GM10248 (cell line): Measurements from ENCODE around the gene MTF2.
"Not testable (repeated sequence)": the region's sequence is repeated elsewhere in the genome, so short reads cannot be mapped to it uniquely, and the experiment has no call there.

Source experiments
- CTCF ChIA-PET: fragments of 300-600 bp; sonication (Branson Sonifier 250); formaldehyde crosslinking; extraction: SDS; loops from one replicate; lab custom pipeline; 2021; ENCODE audit warnings: antibody characterized with exemption; lab: Yijun Ruan, JAX
- POLR2A ChIA-PET: fragments of 350-650 bp; sonication (Branson Sonifier 250); formaldehyde crosslinking; extraction: SDS; loops from one replicate; lab custom pipeline; 2020; ENCODE audit warnings: antibody characterized with exemption; lab: Yijun Ruan, JAX
- DNase-seq: peaks from one replicate; pipeline ENCODE4 v3.0.0; 2012; ENCODE audit errors: extremely low spot score
- TF ChIP-seq, protein P1 (sequence below): IDR thresholded peaks from 2 replicates; pipeline ENCODE4 v1.5.1; 2012; ENCODE audit warnings: mild to moderate bottlenecking, low read depth; ENCODE audit errors: extremely low read depth, missing control alignments, control extremely low read depth

MTF2 gene

DNA sequence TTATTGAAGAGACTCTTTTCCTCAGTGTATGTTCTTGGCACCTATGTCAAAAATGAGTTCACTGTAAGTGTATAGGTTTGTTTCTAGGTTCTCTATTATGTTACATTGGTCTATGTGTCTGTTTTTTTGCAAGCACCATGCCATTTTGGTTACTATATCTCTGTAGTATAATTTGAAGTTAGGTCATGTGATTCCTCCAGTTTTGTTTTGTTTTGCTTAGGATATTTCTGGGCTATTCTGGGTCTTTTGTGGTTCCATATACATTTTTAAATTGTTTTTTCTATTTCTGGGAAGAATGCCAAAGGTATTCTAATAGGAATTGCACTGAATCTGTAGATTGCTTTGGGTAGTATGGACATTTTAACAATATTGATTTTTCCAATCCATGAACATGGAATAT is 87.9 kb downstream of the MTF2 start:
- DNase-seq, result no peak
- ChIA-PET POLR2A (no interaction called here), CTCF (no interaction called here)
- TF ChIP-seq, protein P1, sequence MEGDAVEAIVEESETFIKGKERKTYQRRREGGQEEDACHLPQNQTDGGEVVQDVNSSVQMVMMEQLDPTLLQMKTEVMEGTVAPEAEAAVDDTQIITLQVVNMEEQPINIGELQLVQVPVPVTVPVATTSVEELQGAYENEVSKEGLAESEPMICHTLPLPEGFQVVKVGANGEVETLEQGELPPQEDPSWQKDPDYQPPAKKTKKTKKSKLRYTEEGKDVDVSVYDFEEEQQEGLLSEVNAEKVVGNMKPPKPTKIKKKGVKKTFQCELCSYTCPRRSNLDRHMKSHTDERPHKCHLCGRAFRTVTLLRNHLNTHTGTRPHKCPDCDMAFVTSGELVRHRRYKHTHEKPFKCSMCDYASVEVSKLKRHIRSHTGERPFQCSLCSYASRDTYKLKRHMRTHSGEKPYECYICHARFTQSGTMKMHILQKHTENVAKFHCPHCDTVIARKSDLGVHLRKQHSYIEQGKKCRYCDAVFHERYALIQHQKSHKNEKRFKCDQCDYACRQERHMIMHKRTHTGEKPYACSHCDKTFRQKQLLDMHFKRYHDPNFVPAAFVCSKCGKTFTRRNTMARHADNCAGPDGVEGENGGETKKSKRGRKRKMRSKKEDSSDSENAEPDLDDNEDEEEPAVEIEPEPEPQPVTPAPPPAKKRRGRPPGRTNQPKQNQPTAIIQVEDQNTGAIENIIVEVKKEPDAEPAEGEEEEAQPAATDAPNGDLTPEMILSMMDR, result no peak

DNA sequence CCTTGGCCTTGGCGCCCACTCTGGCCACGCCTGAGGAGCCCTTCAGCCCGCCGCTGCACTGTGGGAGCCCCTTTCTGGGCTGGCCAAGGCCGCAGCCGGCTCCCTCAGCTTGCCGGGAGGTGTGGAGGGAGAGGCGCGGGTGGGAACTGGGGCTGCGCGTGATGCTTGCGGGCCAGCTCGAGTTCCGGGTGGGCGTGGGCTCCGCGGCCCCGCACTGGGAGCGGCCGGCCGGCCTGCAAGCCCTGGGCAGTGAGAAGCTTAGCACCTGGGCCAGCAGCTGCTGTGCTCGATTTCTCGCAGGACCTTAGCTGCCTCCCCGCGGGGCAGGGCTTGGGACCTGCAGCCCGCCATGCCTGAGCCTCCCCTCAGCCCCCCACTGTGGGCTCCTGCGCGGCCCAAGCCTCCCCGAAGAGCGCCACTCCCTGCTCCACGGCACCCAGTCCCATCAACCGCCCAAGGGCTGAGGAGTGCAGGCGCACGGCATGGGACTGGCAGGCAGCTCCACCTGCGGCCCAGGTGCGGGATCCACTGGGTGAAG is 91.1 kb downstream of the MTF2 start:
- ChIA-PET CTCF (interaction anchor here (0.7 to 1.3 kb wide), 2 partner anchors 16 to 20 kb away, joined by 3 to 4 read pairs; no protein-coding TSS in a partner anchor), POLR2A (interaction anchor here (0.9 kb wide), 1 partner anchor 53 kb away, joined by 3 read pairs; no protein-coding TSS in a partner anchor)
- not testable (repeated sequence) for DNase-seq

DNA sequence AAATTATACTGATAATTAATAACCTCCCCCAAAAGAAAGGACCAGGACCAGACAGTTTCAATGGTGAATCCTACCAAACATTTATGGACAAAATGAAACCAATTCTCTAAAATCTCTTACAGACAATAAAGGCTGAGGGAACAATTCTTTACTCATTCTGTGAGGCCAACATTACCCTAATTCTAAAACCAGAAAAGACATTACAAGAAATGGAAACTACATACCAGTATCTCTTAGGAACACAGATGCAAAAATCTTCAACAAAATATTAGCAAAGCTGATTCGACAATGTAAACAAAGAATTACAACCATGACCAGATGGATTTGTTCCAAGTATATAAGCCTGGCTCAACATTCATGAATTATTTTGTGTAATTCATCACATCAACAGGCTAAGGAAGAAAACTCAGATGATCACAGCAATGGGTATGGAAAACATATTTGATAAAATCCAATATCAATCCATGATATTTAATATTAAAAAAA is 92.5 kb downstream of the MTF2 start:
- ChIA-PET CTCF (interaction anchor here (0.9 to 1.9 kb wide), 2 partner anchors 9 to 30 kb away, joined by 3 to 6 read pairs; no protein-coding TSS in a partner anchor), POLR2A (no interaction called here)
- no peak for DNase-seq
- TF ChIP-seq, protein P1, result no peak

DNA sequence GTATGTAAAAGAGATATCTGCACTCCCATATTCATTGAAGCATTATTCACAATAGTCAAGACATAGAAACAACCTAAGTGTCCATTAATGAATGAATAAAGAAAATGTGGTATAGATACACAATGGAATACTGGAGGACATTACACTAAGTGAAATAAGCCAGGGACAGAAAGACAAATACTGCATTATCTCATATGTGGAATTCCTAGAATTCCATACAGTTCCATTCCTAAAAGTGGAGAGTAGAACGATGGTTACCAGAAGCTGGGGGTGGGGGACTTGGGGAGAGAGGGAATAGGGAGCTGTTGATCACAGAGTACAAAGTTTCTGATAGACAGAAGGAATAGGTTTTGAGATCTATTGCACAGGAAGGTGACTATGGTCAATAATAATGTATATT is 93.7 kb downstream of the MTF2 start:
- no peak for DNase-seq
- CTCF ChIA-PET, result interaction anchor here (1.4 to 1.9 kb wide), 3 partner anchors 10 to 92 kb away, joined by 3 to 7 read pairs (median 6); no protein-coding TSS in a partner anchor
- TF ChIP-seq, protein P1, result no peak
- POLR2A ChIA-PET, result interaction anchor here (0.5 to 1.0 kb wide), 2 partner anchors 8 to 177 kb away, joined by 3 to 4 read pairs; no protein-coding TSS in a partner anchor

DNA sequence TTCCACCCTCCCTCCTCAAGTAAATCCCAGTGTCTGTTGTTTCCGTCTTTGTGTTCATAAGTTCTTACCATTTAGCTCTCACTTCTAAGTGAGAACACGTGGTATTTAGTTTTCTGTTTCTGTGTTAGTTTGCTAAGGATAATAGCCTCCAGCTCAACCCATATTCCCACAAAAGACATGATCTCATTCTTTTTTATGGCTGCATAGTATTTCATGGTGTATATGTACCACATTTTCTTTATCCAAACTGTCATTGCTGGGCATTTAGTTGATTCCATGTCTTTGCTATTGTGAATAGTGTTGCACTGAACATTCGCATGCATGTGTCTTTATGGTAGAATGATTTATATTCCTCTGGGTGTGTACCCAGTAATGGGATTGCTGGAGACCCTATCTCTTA is 95.6 kb downstream of the MTF2 start:
- DNase-seq, POLR2A ChIA-PET: not testable (repeated sequence)
- CTCF ChIA-PET, result interaction anchor here (1.8 kb wide), 1 partner anchor 10 kb away, joined by 6 read pairs; no protein-coding TSS in a partner anchor

DNA sequence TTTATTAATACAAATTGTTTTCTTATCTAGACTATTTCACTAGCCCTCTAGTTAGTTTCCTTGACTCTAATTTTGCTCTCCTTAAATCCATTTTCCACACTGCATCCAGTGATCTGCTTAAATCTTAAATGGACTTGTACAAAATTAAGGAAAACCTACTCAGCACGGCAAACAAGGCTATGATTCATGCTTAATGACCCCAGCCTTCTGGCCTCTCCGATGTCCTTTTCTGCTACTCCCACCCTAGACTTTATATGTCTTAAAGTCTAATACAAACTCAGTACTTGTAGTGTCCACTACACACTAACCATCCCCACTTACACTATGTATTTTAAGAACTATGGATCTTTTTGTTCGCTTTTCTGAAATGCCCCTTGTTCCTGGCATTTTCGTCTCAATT is 98.9 kb downstream of the MTF2 start:
- CTCF ChIA-PET, result interaction anchor here (0.8 to 1.4 kb wide), 2 partner anchors 13 to 98 kb away, joined by 3 to 4 read pairs; no protein-coding TSS in a partner anchor
- no peak for DNase-seq
- POLR2A ChIA-PET, result no interaction called here
- TF ChIP-seq, protein P1, result no peak

DNA sequence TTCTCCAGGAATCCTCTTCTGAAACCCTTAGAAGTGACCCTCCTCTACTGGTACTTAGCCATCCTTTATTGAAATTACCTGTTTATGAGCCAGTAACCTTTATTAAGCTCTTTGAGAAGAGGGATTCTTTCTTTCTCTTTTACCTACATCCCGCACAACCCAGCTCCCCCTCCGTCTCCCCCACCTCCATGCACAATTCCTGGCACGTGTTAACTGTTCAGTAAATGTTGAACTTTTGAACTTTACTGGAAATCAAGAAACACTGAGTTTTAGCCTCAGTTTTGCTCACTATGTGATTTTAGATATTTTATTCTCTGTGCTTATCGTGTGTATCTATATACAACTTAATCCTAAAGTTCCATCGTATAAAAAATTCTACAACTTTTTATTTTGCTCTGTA is 99.3 kb downstream of the MTF2 start:
- DNase-seq, result no peak
- ChIA-PET POLR2A (interaction anchor here (0.7 kb wide), 1 partner anchor 97 kb away, joined by 5 read pairs; no protein-coding TSS in a partner anchor), CTCF (no interaction called here)
- TF ChIP-seq, protein P1, result no peak
